GM21381 (cell line): ENCODE data around the gene SEC14L6.
"Not testable (repeated sequence)": the region's sequence is repeated elsewhere in the genome, so short reads cannot be mapped to it uniquely, and the experiment has no call there.

Source experiments
- ATAC-seq: cut with Tn5 transposase; IDR thresholded peaks from one replicate; pipeline ENCODE4 v1.9.1; 2021; ENCODE audit warnings: mild to moderate bottlenecking, moderate library complexity; ENCODE audit not compliant: unreplicated experiment

The SEC14L6 gene

DNA sequence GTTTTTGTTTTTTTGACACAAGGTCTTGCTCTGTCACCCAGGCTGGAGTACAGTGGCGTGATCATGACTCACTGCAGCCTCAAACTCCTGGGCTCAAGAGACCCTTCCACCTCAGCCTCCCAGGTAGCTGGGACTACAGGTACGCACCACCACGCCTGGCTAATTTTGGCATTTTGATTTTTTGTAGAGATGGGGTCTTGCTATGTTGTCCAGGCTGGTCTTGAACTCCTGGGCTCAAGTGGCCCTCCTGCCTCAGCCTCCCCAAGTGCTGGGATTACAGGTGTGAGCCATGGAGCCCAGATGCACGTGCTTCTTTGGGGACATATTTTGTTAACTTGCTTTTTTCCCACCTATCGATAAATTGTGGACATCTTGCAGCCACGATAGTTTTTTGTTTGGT, 20.7 kb upstream of the SEC14L6 start:
- ATAC-seq = not testable (repeated sequence)

DNA sequence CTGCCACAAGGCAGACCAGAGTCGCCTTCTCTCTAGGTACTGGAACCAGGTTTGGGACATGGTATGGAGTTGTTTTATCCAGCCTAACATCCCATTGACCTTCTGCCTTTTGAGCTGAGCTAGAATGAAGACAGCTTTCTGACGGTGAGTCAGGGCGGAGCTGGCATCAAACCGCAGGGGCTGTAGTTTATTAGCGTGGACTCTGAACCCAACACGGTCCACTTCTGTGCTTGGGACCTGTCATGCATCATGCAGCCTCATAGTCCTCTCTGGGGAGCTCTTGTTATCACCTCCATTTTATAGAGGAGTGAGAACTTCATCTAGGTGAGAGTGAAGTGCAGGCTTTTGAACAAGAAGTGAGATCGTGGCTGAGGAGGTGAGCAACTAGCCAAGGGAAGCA, 19.6 kb upstream of the SEC14L6 start:
- no peak for ATAC-seq

DNA sequence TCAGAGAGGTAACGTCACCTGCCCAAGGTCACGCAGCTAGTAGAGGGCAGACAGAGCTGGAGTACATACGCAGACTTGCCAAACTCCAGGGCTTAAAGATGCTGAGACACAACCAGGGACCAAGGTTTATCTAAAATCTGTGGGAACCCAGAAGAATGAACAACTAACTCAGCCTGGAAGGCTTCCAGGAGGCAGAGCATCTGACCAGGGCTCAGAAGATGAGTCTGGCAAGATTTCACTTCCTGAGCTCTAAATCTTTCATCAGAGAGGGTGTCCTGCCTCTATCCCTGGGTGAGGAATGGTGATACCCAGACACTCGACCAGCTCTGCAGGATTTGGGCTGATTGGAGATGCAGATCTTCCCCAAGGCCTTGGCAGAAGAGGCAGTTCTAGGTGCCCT, 18.8 kb upstream of the SEC14L6 start:
- ATAC-seq = no peak

- ATAC-seq = no peak
Measured at GRCh38 chr22:30564761-30565119, 18.2 kb upstream of the SEC14L6 start.

- no peak for ATAC-seq
Measured at GRCh38 chr22:30564045-30564760, 17.7 kb upstream of the SEC14L6 start.

GRCh38 chr22:30562366-30562765, 15.8 kb upstream of the SEC14L6 start:
- no peak for ATAC-seq

DNA sequence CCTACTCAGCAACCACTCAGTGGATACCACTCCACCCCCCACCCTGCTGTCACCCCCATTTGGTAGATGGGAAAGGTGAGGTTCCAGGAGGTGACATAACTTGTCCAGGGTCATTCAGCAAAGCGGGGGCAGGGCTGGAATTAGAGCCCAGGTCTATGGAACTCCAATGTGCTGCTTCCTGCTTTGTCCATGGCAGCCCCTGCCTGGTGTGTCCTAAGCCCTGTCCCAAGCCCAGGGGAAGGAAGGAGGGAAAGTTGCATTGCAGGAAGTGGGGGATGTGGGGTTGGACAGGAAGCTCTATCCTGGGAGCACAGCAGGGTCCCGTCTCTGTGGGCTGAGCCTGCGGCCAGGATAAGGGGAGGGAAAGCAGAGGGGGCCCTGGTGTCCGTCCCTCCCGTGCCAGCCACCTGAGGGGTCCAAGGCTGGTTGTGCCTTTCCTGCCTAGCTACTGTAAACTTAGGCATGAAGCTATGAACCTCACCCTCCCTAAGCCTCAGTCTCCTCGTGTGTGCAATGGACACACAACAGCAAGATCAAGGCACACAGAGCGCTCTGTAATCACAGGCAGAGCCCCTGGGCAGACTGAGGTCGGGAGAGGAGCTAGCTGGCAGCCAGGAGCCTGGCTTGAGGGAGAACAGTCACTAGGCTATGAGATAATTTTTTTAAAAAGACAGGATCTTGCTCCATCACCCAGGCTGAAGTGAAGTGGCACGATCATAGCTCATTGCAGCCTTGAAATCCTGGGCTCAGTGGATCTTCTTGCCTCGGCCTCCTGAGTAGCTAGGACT, 15.1 kb upstream of the SEC14L6 start:
- no peak for ATAC-seq

- ATAC-seq = not testable (repeated sequence)
Measured at GRCh38 chr22:30560643-30561202, 14.2 kb upstream of the SEC14L6 start.

DNA sequence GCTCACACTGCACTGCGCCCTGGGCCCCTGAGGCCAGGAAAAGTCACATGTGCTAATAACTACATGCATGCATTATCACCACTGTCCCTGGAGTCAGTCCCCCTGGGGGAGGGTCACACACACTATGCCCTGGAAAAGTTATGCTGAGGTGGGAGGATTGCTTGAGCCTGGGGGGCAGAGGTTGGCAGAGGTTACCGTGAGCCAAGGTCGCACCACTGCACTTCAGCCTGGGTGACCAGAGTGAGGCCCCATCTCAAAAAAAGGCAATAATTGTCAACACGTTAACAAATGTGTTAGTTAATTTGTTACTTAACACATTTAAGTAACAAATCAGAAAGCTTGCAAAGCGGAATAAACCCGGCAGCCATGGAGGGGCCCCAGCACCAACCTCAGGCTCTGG, 13.3 kb upstream of the SEC14L6 start:
- no peak for ATAC-seq

DNA sequence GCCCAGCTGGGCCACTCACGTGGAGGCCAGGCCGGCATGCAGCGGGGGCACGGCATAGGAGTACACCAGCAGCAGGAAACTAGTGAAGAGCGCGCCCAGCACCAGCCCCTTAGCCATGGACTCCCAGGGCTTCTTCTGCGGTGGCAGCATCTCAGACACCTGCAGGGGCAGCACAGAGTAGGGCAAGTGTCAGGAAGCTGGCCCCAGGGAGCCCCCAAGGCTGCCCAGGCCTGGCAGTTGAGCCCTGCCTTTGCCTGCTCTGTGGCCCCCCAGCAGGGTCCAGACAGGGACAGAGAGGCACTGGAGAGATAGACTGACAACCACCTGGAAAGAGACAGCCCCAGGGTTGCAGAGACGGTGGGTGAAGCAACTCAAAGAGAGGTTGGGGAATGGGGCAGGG, 10.7 kb upstream of the SEC14L6 start:
- ATAC-seq = no peak

DNA sequence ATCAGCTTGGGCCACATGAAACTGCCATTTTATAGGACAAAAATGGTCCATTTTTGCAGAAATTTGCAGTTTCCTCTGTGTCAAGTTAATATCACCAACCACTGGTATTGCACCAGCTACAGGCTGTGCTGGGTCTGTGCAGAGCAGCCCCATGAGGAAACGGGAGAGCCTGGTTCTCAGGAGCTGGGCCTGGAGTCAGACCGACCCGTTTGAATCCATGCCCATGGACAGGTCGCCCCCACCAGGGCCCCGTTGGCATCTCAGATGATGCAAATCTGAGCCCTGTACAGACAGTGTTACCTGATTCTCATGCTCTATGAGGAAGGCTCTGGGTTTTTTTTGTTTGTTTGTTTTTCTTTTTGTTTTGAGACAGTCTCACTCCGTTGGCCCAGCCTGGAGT, 9.8 kb upstream of the SEC14L6 start:
- no peak for ATAC-seq

- ATAC-seq = no peak
Measured at GRCh38 chr22:30555282-30556210, 9.0 kb upstream of the SEC14L6 start.

- ATAC-seq = no peak
Measured at GRCh38 chr22:30553971-30554370, 7.4 kb upstream of the SEC14L6 start.

DNA sequence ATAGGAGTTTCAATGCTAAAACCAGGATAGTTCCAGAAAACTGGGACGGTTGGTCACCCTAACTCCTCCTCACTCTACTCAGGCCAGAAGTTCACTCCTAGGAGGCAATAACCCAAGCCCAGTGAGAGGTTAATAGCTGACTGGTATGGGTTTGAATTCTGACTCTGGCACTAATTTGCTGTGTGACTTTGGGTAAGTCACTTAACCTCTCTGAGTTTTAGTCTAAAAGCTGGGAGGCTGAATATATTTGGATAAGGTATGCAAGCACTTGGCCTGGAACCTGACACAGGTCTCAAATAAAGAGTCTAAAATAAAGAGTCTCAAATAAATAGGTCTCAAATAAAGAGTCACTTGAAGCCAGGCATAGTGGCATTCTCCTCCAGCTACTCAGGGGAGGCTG, 6.2 kb upstream of the SEC14L6 start:
- ATAC-seq = no peak

DNA sequence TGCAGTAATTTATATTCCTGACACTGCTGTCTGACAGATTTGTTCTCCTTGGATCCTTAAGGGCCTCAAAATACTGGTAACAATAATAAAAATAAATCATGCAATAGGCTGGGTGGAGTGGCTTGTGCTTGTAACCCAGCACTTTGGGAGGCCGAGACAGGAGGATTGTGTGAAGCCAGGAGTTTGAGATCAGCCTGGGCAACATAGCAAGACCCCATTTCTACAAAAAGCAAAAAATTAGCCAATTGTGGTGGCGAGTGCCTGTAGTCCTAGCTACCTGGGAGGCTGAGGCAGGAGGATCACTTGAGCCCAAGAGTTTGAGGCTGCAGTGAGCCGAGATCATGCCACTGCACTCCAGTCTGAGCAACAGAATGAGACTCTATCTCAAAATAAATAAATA, 5.3 kb upstream of the SEC14L6 start:
- not testable (repeated sequence) for ATAC-seq

- ATAC-seq = no peak
Measured at GRCh38 chr22:30547188-30547587, 647 bp upstream of the SEC14L6 start.

DNA sequence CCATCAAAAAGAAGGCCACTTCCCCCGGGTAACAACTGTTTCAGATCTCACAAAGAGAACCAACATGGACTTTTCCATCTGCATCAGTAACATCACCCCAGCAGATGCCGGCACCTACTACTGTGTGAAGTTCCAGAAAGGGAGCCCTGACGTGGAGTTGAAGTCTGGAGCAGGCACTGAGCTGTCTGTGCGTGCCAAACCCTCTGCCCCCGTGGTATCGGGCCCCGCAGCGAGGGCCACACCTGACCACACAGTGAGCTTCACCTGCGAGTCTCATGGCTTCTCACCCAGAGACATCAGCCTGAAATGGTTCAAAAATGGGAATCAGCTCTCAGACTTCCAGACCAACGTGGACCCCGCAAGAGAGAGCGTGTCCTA, 3.7 kb downstream of the SEC14L6 start:
- no peak for ATAC-seq

- no peak for ATAC-seq
Measured at GRCh38 chr22:30541961-30542810, 4.4 kb downstream of the SEC14L6 start.

- ATAC-seq = not testable (repeated sequence)
Measured at GRCh38 chr22:30541511-30541910, 5.0 kb downstream of the SEC14L6 start.

- no peak for ATAC-seq
Measured at GRCh38 chr22:30539368-30539767, 7.2 kb downstream of the SEC14L6 start.
